Measurements from ENCODE around the gene DLG2. TPM values are rescaled to one million over a fixed set of nuclear protein-coding genes. Genes with fewer than 3 reads are reported as not detected.
A peak's percentile ranks its signal among the peaks of the same experiment; 100 is the strongest.

Gene DLG2
- total and polyA plus RNA-seq, 2 of the 4 experiments (the other 2 are of a cell fraction): 0.31 to 0.36 TPM

GRCh38 chr11:83815736-83816135 is 1811.4 kb downstream of the DLG2 start:
- peak; percentile 23 for DNase-seq

More at GRCh38 chr11:83815736-83816135, 1811.4 kb downstream of the DLG2 start:
- no peak overlapping the region for H3K56ac ChIP-seq (ENCODE audit: extremely low read depth, insufficient read depth, low read length)
- no CpG with 5 or more reads among the region's 1 CpG for WGBS, 2 experiments (ENCODE audit: extremely low coverage in 2 of 2, insufficient read length in 1 of 2)
- dilution Hi-C loops (cut with HindIII; ENCODE audit: low sequenced_read_pairs, unreplicated experiment): no loop called here
- no peak overlapping the region for H4K5ac ChIP-seq (ENCODE audit: low read depth, low read length)
- 0 out of 4 replicates have a peak overlapping the region, but pooled peaks of 1 of the 2 experiments have one; percentile 14 for H4K8ac ChIP-seq (ENCODE audit: low read depth in 2 of 2, low read length in 2 of 2)
- H2BK20ac ChIP-seq (ENCODE audit: low read depth, low read length): peak overlapping the region; percentile 55
- POLR2A ChIA-PET (ENCODE audit: unreplicated experiment): no interaction called here
- in situ Hi-C loops (cut with MboI; ENCODE audit: low sequenced_read_pairs): loop anchor here (5.0 to 25.0 kb wide), 4 partner anchors 291 to 1128 kb away; partner anchors contain the start of genes DDIAS and PRCP
- H3K9me1 ChIP-seq (ENCODE audit: insufficient read depth, low read length): peaks cover 7% of the 10 kb centered on the region
- no peak overlapping the region for H3K4me2 ChIP-seq (ENCODE audit: low read depth, low read length)
- no peaks in the 10 kb centered on the region for H4K20me1 ChIP-seq (ENCODE audit: insufficient read depth, low read length)
- intact Hi-C loops (cut with micrococcal nuclease): loop anchor here (1.0 to 5.0 kb wide), 2 partner anchors 522 to 908 kb away; no protein-coding TSS in a partner anchor
- no peak overlapping the region for H3K4ac ChIP-seq (ENCODE audit: low read depth, low read length)
- CTCF ChIA-PET: interaction anchor here (0.8 to 1.6 kb wide), 5 partner anchors 8 to 523 kb away, joined by 3 to 6 read pairs (median 5); no protein-coding TSS in a partner anchor
- no peak overlapping the region for H3K18ac ChIP-seq (ENCODE audit: low read depth, low read length)
- H2BK5ac ChIP-seq (ENCODE audit: low read depth, low read length, poor library complexity, severe bottlenecking): no peak overlapping the region
- no peaks in the 10 kb centered on the region; the same call in 1 of the 2 replicates for H3K4me1 ChIP-seq (ENCODE audit: control insufficient read depth, insufficient read depth, low read length)
- H2BK15ac ChIP-seq (ENCODE audit: low read depth, low read length): no peak overlapping the region
- no peak overlapping the region for H3K27ac ChIP-seq (ENCODE audit: insufficient read depth, low read length)
- no peak overlapping the region for H4K91ac ChIP-seq (ENCODE audit: insufficient read depth, low read depth, low read length)
- no peak overlapping the region for H3K4me3 ChIP-seq (ENCODE audit: insufficient read depth, low read depth, low read length)
- no peaks in the 10 kb centered on the region for H3K36me3 ChIP-seq (ENCODE audit: control insufficient read depth, insufficient read depth, low read length)
- H2AFZ ChIP-seq (replicated peaks; ENCODE audit: low read length, poor library complexity): peak overlapping the region; percentile 24
- 0 out of 2 replicates have a peak overlapping the region, but pooled peaks have one; percentile 26 for H2BK120ac ChIP-seq (ENCODE audit: low read depth, low read length)
- TF ChIP-seq MXI1 (IDR thresholded peaks at IDR 0.05; ENCODE audit: borderline replicate concordance, low read depth, low read length) (no peak), MAFK (IDR thresholded peaks at IDR 0.05; ENCODE audit: low read depth, low read length) (no peak), BHLHE40 (IDR thresholded peaks at IDR 0.05; ENCODE audit: low read depth, low read length) (no peak), MAZ (IDR thresholded peaks at IDR 0.05; ENCODE audit: borderline replicate concordance, low read depth, low read length) (no peak), FOS (IDR thresholded peaks at IDR 0.05; ENCODE audit: low read depth, low read length) (no peak), CTCF (conservative IDR thresholded peaks at IDR 0.05; ENCODE audit: low read depth, low read length) (no peak), NFE2L2 (IDR thresholded peaks at IDR 0.05; ENCODE audit: low read depth, low read length) (no peak), POLR2A (IDR thresholded peaks at IDR 0.05; ENCODE audit: low read depth, low read length) (no peak), RAD21 (IDR thresholded peaks at IDR 0.05; ENCODE audit: low read length) (no peak), SMC3 (IDR thresholded peaks at IDR 0.05; ENCODE audit: low read depth, low read length) (no peak), CHD1 (IDR thresholded peaks at IDR 0.05; ENCODE audit: low read depth, low read length) (no peak)
- TF ChIP-seq, protein P1, sequence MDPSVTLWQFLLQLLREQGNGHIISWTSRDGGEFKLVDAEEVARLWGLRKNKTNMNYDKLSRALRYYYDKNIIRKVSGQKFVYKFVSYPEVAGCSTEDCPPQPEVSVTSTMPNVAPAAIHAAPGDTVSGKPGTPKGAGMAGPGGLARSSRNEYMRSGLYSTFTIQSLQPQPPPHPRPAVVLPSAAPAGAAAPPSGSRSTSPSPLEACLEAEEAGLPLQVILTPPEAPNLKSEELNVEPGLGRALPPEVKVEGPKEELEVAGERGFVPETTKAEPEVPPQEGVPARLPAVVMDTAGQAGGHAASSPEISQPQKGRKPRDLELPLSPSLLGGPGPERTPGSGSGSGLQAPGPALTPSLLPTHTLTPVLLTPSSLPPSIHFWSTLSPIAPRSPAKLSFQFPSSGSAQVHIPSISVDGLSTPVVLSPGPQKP (IDR thresholded peaks at IDR 0.05; ENCODE audit: borderline replicate concordance, low read depth, low read length): no peak
- TF ChIP-seq, protein P2, sequence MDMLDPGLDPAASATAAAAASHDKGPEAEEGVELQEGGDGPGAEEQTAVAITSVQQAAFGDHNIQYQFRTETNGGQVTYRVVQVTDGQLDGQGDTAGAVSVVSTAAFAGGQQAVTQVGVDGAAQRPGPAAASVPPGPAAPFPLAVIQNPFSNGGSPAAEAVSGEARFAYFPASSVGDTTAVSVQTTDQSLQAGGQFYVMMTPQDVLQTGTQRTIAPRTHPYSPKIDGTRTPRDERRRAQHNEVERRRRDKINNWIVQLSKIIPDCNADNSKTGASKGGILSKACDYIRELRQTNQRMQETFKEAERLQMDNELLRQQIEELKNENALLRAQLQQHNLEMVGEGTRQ (IDR thresholded peaks at IDR 0.05; ENCODE audit: low read depth, low read length): no peak
- H3K9ac ChIP-seq (ENCODE audit: low read depth, low read length): no peak overlapping the region
- H2AK5ac ChIP-seq (ENCODE audit: low read depth, low read length): no peak overlapping the region
- no TSS peak for BruUV-seq (replicated peaks)
- H2AK9ac ChIP-seq (replicated peaks; ENCODE audit: low read depth, low read length, poor library complexity): no peak overlapping the region
- peak; percentile 18; the same call in 1 of the 2 replicates for ATAC-seq (ENCODE audit: low read depth)
- H3K14ac ChIP-seq (replicated peaks; ENCODE audit: low read depth, low read length): no peak overlapping the region
- H3K27me3 ChIP-seq (ENCODE audit: control insufficient read depth, insufficient read depth, low read length): peaks cover 2% of the 10 kb centered on the region; the same call in 1 of the 2 replicates
- H3K9me3 ChIP-seq (ENCODE audit: control insufficient read depth, insufficient read depth, low read length): no peaks in the 10 kb centered on the region
- no peak overlapping the region for H3K23ac ChIP-seq (ENCODE audit: low read depth, low read length)
- H3K79me1 ChIP-seq (ENCODE audit: low read depth in 1 of 2, low read length in 2 of 2): no peaks in the 10 kb centered on the region

All from IMR-90 (cell line).